DOHH2 (cell line): ENCODE results near the gene RUSF1.

Experiments
- CTCF ChIP-seq: fragments of 200-600 bp; sonication (generic); IDR thresholded peaks from one replicate; pipeline ENCODE4 v1.5.1; 2014; ENCODE audit warnings: antibody characterized with exemption, mild to moderate bottlenecking, low read depth, low read length; ENCODE audit not compliant: poor library complexity, severe bottlenecking
- EZH2phosphoT487 ChIP-seq: fragments of 200-600 bp; sonication (generic); IDR thresholded peaks from 2 replicates; pipeline ENCODE4 v1.6.1; 2017; ENCODE audit warnings: borderline replicate concordance, mild to moderate bottlenecking, antibody characterized with exemption, low read length, moderate library complexity, mixed read lengths

DNA sequence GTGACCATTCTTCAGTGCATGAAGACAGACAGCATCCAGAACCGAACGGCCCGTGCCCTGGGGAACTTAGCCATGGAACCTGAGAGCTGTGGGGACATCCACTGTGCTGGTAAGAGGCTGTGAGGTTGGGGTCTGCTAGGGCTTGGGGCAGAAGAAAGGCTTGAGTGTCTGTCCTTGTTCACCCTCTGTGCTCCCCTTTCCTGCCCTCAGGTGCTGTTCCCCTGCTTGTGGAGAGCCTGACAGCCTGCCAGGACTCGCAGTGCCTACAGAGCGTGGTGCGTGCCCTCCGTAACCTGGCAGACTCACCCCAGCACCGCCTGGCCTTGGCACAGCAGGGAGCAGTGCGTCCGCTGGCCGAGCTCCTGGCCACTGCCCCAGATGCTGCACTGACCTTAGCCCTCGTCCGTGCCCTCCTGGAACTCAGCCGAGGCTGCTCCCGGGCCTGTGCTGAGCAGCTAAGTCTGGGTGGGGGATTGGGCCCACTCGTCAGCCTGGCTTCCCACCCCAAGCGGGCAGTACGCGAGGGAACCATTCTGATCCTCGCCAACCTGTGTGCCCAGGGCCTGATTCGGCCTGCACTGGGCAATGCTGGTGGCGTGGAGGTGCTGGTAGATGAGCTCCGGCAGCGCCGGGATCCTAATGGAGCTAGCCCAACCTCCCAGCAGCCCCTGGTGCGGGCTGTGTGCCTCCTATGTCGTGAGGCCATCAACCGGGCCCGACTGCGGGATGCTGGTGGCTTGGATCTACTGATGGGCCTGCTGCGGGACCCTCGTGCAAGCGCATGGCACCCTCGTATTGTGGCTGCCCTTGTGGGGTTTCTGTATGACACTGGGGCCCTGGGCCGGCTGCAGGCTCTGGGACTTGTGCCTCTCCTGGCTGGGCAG, 46.0 kb downstream of the RUSF1 start:
- no peak for TF ChIP-seq CTCF
- TF ChIP-seq EZH2phosphoT487: no peak
